Mucosa of stomach (tissue), 1 donor: ENCODE results near the gene RPAP2.
"Not testable (repeated sequence)": the region's sequence is repeated elsewhere in the genome, so short reads cannot be mapped to it uniquely, and the experiment has no call there.

ENCODE experiments used
- H3K27me3 ChIP-seq: one replicate; pipeline ENCODE4 v1.7.0; 2013; ENCODE audit warnings: mild to moderate bottlenecking, low read length; ENCODE audit not compliant: control insufficient read depth, insufficient read depth
- H3K36me3 ChIP-seq: one replicate; pipeline ENCODE4 v1.7.0; 2013; ENCODE audit warnings: low read length; ENCODE audit not compliant: control insufficient read depth, insufficient read depth
- H3K4me1 ChIP-seq: one replicate; pipeline ENCODE4 v1.7.0; 2013; ENCODE audit warnings: mild to moderate bottlenecking, low read length; ENCODE audit not compliant: control insufficient read depth, insufficient read depth
- H3K4me3 ChIP-seq: one replicate; pipeline ENCODE4 v1.7.0; 2013; ENCODE audit warnings: low read length
- H3K9ac ChIP-seq: one replicate; pipeline ENCODE4 v1.7.0; 2013; ENCODE audit warnings: mild to moderate bottlenecking, low read length, moderate library complexity
- H3K9me3 ChIP-seq: one replicate; pipeline ENCODE4 v1.7.0; 2013; ENCODE audit warnings: mild to moderate bottlenecking, low read length, moderate library complexity; ENCODE audit not compliant: control insufficient read depth
- donor health status: Pancreatic carcinoma.

Gene RPAP2

DNA sequence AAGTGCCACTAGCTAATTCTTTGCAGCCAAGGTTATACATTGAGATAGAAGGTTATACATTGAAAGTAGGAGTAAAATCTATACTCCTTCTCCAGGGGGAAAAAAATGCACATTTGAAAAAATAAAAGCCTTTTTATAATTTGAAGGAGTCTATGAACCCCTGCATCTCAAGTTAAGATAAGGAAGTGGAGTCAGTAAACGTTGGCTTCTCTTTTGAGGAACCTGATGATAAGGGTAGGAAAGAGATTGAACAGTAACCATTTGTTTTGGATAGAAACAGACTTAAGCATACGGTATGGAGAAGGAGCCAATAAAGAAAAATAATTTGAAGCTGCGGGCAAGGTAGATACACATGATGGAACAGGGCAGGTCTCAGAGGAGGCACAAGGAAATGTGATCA is 64.1 kb downstream of the RPAP2 start:
- Histone ChIP-seq H3K4me3 (no peak overlapping the region), H3K36me3 (no peaks in the 10 kb centered on the region), H3K9ac (no peak overlapping the region)

DNA sequence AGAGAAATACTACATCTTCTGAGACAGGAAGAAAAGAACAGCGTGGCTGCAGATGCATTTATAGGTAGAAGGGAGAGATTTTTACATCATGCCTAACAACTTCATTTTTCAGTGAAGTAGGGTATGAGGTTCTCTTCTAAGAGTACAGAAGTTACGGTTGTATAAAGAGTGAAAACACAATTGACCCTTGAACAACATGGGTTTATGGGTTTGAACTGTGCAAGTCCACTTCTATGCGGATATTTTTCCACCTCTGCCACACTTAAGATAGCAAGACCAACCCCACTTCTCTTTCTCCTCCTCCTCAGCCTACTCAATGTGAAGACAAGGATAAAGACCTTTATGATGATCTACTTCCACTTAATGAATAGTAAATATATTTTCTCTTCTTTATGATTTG is 64.5 kb downstream of the RPAP2 start:
- H3K36me3 ChIP-seq: no peaks in the 10 kb centered on the region
- H3K4me1 ChIP-seq: no peaks in the 10 kb centered on the region
- no peaks in the 10 kb centered on the region for H3K9me3 ChIP-seq
- H3K9ac ChIP-seq: no peak overlapping the region
- no peaks in the 10 kb centered on the region for H3K27me3 ChIP-seq
- H3K4me3 ChIP-seq: no peak overlapping the region

More for the DNA sequence above, 64.1 kb downstream of the RPAP2 start:
- Histone ChIP-seq H3K27me3 (no peaks in the 10 kb centered on the region), H3K4me1 (no peaks in the 10 kb centered on the region), H3K9me3 (no peaks in the 10 kb centered on the region)

DNA sequence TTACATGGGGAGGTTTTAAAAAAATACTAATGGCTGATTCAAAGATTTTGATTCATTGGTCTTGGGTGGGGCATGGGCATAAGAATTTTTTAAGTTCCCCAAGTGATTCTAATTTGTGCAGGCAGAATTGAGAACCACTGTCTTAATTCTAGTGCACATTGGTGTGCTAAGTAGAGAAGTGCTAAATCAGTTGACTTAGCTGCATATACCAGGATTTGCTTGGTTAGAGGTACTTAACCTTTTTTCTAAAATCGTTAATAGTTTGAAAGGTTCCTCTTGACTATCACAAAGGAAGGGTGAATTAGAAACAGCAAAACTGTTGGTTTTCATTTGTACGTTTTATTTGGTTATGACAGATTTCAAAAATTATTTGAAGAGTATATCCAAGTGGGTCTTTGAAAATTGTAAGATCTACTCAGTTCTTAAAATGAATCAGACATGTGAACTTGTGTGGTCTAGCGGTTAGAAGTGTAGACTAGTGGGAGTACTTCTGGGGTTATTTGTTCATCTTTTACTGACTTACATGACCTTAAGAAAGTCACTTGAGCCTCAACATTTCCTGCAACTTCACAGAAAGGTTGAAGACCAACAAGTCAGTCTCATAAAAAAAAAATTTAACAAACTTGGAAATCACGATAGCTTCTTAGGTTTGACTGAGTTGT is 66.7 kb downstream of the RPAP2 start:
- Histone ChIP-seq H3K4me3 (no peak overlapping the region), H3K27me3 (no peaks in the 10 kb centered on the region), H3K4me1 (no peaks in the 10 kb centered on the region), H3K9ac (no peak overlapping the region), H3K36me3 (no peaks in the 10 kb centered on the region), H3K9me3 (no peaks in the 10 kb centered on the region)

DNA sequence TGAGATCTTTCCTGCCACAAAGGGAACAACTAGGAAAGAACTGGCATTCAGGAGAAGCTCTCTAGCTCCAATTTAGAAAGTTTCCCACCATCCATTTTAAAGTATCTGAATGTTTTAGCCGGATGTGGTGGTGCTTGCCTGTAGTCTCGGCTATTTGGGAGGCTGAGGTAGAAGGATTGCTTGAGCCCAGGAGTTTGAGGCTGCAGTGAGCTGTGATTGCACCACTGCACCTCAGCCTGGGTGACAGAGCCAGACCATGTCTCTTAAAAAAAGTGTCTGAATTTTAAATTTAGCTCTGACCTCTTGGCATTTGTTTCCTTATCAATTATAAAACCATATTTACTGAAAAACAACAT is 67.2 kb downstream of the RPAP2 start:
- no peaks in the 10 kb centered on the region for H3K36me3 ChIP-seq
- no peaks in the 10 kb centered on the region for H3K9me3 ChIP-seq
- H3K4me1 ChIP-seq: no peaks in the 10 kb centered on the region
- no peak overlapping the region for H3K9ac ChIP-seq
- no peaks in the 10 kb centered on the region for H3K27me3 ChIP-seq
- H3K4me3 ChIP-seq: no peak overlapping the region

- Histone ChIP-seq H3K27me3 (no peaks in the 10 kb centered on the region), H3K4me3 (no peak overlapping the region), H3K9ac (no peak overlapping the region), H3K36me3 (no peaks in the 10 kb centered on the region), H3K9me3 (no peaks in the 10 kb centered on the region), H3K4me1 (no peaks in the 10 kb centered on the region)
Observed at GRCh38 chr1:92367496-92367895, 68.6 kb downstream of the RPAP2 start.

DNA sequence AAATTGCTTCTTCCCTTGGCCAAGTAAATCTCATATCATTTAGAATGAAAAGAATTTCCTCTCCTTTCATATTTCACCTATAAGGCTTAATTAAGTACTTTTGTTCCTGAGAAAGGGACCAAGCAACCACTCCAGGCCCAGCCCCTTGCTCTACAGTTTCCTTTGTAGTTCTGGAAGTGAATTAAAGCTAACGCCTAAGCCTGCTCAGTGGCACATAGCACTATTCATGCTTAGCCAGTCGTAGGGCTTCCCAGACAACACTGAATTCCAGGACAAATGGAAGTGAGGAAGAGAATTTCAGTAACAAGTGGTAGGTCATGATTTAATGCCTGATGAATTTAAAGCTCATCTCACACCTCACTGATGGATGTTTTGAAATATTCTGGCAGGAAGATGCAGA is 73.3 kb downstream of the RPAP2 start:
- no peaks in the 10 kb centered on the region for H3K36me3 ChIP-seq
- no peaks in the 10 kb centered on the region for H3K9me3 ChIP-seq
- H3K4me1 ChIP-seq: no peaks in the 10 kb centered on the region
- no peak overlapping the region for H3K4me3 ChIP-seq
- no peaks in the 10 kb centered on the region for H3K27me3 ChIP-seq
- H3K9ac ChIP-seq: no peak overlapping the region

- no peaks in the 10 kb centered on the region for H3K36me3 ChIP-seq
- no peaks in the 10 kb centered on the region for H3K27me3 ChIP-seq
- H3K9ac ChIP-seq: no peak overlapping the region
- H3K4me1 ChIP-seq: no peaks in the 10 kb centered on the region
- H3K4me3 ChIP-seq: no peak overlapping the region
- H3K9me3 ChIP-seq: no peaks in the 10 kb centered on the region
Observed at GRCh38 chr1:92374223-92374622, 75.4 kb downstream of the RPAP2 start.

DNA sequence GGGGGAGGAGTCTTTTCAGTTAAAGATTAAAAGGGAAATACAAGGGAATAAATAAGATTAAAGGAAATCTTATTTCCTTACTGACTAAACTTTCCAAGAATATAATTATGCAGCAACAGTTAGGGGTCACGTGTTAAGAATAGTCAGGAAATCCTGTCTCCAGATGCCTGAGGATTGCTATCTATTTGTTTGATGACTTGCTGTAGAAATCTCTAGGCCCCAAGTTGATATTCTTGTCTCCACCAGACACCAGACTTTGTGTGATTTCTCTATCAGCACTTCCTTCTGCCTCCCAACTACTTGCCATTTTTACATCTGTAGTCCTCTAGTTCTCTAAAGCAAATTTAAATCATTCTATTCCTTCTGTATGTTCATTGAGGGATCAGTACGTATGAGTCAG is 77.5 kb downstream of the RPAP2 start:
- no peaks in the 10 kb centered on the region for H3K27me3 ChIP-seq
- H3K4me1 ChIP-seq: no peaks in the 10 kb centered on the region
- H3K4me3 ChIP-seq: no peak overlapping the region
- no peaks in the 10 kb centered on the region for H3K36me3 ChIP-seq
- H3K9ac ChIP-seq: no peak overlapping the region
- H3K9me3 ChIP-seq: no peaks in the 10 kb centered on the region

DNA sequence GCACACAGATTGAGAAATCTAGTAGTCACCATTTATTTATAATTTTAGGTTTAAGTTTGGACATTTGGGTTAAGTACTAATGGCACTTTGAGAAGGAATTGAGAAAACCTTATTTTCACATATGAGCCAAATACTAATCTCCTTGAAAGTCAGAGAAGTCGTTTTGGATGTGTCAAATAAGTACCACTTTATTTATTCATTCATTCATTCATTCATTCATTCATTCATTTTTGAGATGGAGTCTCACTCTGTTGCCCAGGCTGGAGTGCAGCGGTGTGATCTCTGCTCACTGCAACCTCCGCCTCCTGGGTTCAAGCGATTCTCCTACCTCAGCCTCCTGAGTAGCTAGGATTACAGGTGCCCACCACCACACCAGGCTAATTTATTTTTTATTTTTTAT is 79.1 kb downstream of the RPAP2 start:
- not testable (repeated sequence) for H3K9ac ChIP-seq, H3K36me3 ChIP-seq, H3K4me1 ChIP-seq, H3K27me3 ChIP-seq, H3K4me3 ChIP-seq, H3K9me3 ChIP-seq

DNA sequence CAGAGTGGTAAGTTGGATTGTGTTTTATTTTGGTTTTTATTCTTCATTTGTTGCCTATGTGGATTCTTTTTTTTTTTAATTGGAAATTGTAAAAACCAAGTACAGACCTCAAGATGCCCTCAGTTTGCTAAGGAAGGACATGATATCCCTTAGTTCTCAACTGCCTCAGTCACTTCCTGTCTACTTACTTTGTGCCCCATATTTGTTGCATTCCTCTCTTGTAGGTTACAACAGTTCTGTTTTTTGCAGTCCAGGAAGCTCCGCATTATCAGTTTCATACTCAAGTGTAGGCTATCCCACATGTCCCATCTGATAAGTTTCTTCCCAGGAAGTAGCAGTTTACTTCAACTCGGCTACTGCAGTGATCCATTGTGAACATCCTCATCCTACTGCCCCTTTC is 82.0 kb downstream of the RPAP2 start:
- H3K27me3 ChIP-seq: no peaks in the 10 kb centered on the region
- H3K36me3 ChIP-seq: no peaks in the 10 kb centered on the region
- H3K4me3 ChIP-seq: no peak overlapping the region
- no peaks in the 10 kb centered on the region for H3K9me3 ChIP-seq
- H3K9ac ChIP-seq: no peak overlapping the region
- H3K4me1 ChIP-seq: no peaks in the 10 kb centered on the region

- not testable (repeated sequence) for H3K27me3 ChIP-seq, H3K4me1 ChIP-seq, H3K36me3 ChIP-seq, H3K9ac ChIP-seq, H3K4me3 ChIP-seq, H3K9me3 ChIP-seq
Observed at GRCh38 chr1:92393966-92394365, 95.1 kb downstream of the RPAP2 start.

DNA sequence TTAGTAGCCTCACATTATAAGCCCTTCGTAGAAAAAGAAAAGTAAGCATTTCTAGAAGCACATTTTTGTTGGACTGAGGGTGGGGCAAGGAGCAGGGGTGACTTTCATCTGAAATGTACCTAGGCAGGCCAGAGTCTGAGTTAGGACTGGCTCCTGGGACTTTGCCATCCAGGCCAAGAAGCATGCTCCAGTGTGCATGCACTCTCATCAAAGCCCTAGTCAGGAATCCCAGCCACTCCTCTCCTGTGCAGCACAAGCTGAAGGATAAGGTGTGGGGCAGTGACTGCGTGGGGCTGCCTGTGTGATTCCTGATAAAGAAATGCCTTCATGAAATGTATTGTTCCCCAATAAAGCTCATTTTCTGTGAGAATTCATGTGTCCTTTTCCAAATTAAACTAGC is 99.7 kb downstream of the RPAP2 start:
- H3K4me3 ChIP-seq: no peak overlapping the region
- no peaks in the 10 kb centered on the region for H3K4me1 ChIP-seq
- H3K9ac ChIP-seq: no peak overlapping the region
- H3K36me3 ChIP-seq: no peaks in the 10 kb centered on the region
- H3K9me3 ChIP-seq: no peaks in the 10 kb centered on the region
- H3K27me3 ChIP-seq: no peaks in the 10 kb centered on the region

- Histone ChIP-seq H3K9ac (no peak overlapping the region), H3K36me3 (no peaks in the 10 kb centered on the region), H3K4me1 (no peaks in the 10 kb centered on the region), H3K27me3 (no peaks in the 10 kb centered on the region), H3K9me3 (no peaks in the 10 kb centered on the region), H3K4me3 (no peak overlapping the region)
Observed at GRCh38 chr1:92399076-92399475, 100.2 kb downstream of the RPAP2 start.
